Measurements from ENCODE around the gene CHIC1.
"Not testable (repeated sequence)": the region's sequence is repeated elsewhere in the genome, so short reads cannot be mapped to it uniquely, and the experiment has no call there.

CHIC1 gene

DNA sequence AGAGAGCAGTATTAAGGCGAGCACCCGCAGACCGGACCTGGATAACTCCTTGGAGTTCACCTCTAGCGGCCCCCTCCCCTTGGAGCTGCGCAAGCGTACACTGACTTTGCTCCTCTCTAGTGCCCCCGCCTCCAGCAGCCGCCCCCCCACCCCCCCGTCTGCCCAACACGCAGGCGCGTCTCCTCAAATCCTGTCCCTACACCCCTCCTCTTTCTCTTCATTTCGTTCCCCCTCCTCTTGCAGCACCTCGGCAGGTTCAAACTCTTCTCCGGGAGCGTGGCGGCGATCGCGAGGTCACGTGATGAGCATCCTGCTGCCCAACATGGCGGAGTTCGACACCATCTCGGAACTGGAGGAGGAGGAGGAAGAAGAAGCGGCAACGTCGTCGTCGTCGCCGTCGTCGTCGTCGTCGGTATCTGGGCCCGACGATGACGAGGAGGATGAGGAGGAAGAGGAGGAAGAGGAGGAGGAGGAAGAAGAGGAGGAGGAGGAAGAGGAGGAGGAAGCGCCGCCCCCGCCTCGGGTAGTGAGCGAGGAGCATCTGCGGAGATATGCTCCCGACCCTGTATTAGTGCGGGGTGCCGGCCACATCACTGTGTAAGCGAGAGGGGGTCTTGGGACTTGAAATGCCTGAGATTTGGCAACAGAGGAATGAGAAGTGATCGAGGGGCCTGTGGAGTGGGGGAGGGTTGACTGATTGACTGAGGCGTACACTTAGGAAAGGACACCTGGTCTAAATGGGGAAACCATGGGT lies at the start of gene CHIC1:
TSS of gene CHIC1 (plus strand) at position 214 of the 754 bp plus-strand sequence. CDS start at position 302, 88 bp downstream.
- in situ Hi-C loops (cut with MboI; ENCODE audit: low sequenced_read_pairs): no loop called here

DNA sequence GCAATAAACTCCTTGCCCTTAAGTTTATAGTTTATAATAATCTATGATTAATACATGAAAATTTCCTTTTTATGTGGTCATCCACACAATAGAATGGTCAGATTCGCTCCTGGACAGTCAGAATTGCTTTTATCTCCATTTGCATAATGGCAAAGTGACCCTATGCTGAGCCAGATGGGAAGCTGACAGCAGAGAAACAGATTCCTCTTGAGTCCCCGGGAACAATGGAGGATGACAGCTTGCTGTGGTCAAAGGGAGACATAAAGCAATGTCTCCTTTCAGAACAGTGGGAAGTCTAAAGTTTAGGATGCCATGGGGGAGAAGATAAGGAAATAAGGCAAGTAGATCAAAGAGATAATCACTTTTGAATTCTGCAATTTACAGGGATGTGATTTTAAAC lies 40.2 kb upstream of the CHIC1 start:
- in situ Hi-C loops (cut with MboI; ENCODE audit: low sequenced_read_pairs): not testable (repeated sequence)

DNA sequence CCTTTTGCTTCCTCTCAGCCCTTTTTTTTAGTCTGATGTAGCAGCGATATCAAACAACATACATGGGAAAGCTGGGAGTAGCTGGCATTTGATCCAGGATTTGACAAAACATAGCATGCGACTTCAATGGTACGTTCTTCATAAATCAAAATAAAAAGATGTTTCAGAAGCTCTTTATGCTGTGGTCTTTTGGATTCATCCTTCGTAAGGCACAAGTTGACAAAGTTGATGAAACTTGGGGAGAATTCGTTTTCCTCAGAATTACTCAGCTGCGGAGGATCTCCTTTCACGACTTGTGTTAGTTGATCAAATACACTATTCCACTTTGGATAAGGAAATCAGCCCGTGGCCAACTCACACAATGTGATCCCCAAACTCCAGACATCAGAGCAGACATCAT lies 38.1 kb upstream of the CHIC1 start:
- in situ Hi-C loops (cut with MboI; ENCODE audit: low sequenced_read_pairs): no loop called here

DNA sequence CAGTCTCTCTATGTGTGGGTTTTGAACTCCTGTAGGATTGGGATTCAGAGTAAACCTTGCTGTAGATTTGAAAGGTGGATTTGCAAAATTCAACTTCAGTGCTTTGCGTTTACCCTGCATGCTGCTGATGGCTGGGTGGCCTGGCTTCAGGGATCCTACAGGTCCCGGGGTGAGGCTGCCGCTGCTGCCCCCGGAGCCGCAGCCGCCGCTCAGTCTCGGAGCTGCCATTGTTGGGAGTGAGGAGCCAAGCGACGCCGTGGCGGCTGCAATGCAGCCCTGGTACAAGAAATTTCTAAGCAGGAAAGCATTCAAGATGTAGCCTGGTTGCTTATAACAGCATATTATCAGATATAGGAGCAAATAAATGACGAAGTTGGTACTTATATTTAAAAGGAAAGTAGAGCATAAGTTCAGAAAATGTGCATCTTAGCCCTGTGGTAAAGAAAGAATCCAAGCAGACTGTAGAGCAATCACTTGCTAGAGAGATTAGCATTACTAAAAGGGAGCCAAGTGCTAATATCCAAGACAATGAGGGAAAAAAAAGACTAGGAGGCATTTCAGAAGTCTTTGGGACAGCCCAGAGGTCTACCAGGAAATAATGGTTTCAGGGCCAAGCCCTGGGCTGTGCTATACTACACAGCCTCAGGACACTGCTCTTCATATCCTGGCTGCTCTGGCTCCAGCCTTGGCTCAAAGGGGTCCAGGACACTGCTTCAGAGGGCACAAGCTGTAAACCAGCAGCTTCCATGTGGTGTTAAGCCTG lies 36.9 kb upstream of the CHIC1 start:
- in situ Hi-C loops (cut with MboI; ENCODE audit: low sequenced_read_pairs): no loop called here

DNA sequence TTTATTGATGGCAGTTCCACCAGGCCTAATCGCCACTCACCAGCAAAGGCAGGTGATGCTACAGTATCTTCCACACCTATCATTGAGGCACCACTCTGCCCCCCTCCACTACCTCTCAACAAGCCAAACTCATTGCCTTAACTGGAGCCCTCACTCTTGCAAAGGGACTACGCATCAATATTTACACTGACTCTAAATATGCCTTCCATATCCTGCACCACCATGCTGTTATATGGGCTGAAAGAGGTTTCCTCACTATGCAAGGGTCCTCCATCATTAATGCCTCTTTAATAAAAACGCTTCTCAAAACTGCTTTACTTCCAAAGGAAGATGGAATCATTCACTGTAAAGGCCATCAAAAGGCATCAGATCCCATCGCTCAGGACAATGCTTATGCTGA lies 31.3 kb upstream of the CHIC1 start:
- in situ Hi-C loops (cut with MboI; ENCODE audit: low sequenced_read_pairs): not testable (repeated sequence)

DNA sequence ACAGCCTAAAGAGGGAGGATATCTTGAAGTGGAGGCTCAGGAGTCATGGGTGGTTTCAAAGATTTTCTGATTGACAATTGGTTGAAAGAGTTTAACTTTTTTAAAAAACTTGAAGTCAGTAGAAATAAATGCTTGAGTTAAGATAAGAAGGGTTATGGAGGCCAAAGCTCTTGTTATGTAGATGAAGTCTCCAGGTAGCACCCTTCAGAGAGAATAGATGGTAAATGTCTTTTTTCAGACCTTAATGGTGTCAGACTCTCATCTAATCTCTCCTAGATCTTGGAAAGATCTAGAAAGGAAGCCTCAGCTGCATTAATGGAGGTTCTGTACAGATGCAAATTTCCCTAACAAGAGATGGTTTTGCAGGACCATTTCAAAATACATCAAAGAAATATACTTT lies 6.8 kb upstream of the CHIC1 start:
- in situ Hi-C loops (cut with MboI; ENCODE audit: low sequenced_read_pairs): no loop called here

DNA sequence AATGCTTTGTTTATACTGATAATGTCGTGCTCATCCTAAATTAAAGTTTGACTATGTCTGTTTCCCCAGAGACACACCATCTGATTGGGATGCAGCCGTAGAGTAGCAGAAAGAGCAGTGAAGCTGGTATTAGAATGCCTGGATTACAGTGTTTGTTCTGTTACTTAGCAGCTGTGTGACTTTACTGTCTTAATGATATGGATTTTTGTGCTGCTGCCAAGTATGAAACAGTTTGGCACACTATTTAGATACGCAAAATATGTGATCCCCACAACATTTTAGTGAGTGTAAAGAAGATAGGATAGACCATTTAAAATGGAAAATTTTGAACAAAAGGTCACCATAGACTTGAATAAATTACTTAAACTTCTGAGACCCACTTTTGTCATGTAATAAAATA lies 1.2 kb upstream of the CHIC1 start:
- in situ Hi-C loops (cut with MboI; ENCODE audit: low sequenced_read_pairs): no loop called here

DNA sequence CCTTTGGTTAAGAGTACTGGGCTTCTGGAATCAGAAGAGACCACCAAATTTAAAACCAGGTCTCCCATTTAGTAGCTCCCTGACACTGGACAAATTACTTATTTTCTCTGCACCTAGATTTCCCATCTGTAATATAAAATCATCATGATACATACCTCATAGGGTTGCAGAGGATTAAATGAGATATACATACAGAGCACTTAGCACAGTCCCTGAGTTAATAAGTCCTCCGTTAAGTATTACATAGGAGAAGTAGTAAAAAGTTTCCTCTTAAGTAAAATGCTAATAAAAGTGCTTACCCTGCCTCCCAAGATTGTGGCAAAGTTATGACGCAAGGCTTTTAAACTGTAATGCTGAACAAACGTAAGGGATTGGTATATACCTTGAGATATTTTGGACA lies 539 bp upstream of the CHIC1 start:
- in situ Hi-C loops (cut with MboI; ENCODE audit: low sequenced_read_pairs): no loop called here

DNA sequence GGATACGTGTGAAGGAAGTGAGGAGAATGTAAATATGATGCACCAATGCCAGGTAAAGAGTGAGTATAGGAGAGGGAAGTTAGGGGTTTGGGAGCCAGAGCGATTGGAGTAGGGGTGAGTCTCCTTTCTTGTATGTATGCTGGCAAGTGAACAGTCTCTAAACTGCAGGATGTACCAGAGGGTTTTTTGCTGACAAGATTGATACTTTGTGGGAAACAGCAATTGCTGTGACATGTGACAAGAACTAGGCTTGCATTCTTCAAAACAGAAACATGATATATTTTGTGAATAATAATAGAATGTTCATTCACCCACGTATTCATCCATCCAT lies 706 bp downstream of the CHIC1 start:
- in situ Hi-C loops (cut with MboI; ENCODE audit: low sequenced_read_pairs): no loop called here

DNA sequence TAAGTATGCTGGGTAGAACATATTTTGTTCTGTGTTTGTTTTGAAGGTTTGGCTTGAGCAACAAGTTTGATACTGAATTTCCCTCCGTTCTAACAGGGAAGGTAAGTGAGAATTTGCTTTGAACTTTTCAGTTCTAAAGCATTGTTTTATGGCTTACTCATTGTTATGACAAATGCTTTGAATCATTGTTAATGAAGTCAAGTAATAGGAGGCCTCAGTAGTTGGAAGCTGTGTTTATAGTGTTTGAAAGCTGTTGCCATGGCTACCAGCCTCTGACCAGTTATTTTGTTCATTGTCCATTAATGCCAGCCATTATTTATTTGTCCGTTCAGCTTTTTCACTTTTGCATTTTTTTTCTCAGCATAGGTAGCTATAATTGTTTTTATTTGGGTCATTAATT lies 14.4 kb downstream of the CHIC1 start:
- in situ Hi-C loops (cut with MboI; ENCODE audit: low sequenced_read_pairs): no loop called here

DNA sequence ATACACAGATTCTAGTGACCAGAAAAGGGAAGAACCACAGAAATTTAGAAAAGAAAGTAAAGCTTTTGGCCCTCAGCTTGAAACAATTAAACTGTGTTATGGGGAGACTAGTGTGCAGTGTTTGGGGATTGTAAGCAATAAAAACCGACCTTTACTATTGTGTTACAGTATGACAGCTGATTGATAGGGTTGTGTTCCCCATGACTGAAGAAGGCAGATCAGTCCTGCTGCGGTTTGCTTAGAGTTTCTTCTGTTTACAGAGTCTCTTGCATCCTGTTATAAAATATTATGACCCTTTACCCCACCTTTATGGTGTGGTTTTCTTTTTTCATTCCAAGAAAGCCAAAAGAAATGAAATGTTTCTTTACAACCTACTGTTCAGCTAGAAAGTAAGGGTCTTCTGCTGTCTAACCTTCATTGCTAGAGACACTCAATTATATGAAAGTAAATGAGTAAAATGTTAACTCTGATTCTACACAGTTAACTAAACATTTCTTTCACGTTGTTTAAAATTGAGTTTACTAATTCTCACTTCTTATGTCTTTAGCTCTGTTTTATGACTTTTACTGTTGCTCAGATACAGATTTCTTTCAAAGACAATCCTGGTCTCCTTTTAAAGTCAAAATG lies 18.1 kb downstream of the CHIC1 start:
- in situ Hi-C loops (cut with MboI; ENCODE audit: low sequenced_read_pairs): no loop called here

DNA sequence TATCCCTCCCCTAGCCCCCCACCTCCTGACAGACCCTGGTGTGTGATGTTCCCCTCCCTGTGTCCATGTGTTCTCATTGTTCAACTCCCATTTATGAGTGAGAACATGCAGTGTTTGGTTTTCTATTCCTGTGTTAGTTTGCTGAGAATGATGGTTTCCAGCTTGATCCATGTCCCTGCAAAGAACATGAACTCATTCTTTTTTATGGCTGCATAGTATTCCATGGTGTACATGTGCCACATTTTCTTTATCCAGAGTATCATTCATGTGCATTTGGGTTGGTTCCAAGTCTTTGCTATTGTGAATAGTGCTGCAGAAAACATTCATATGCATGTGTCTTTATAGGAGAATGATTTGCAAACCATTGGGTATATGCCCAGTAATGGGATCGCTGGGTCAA lies 34.8 kb downstream of the CHIC1 start:
- in situ Hi-C loops (cut with MboI; ENCODE audit: low sequenced_read_pairs): not testable (repeated sequence)

DNA sequence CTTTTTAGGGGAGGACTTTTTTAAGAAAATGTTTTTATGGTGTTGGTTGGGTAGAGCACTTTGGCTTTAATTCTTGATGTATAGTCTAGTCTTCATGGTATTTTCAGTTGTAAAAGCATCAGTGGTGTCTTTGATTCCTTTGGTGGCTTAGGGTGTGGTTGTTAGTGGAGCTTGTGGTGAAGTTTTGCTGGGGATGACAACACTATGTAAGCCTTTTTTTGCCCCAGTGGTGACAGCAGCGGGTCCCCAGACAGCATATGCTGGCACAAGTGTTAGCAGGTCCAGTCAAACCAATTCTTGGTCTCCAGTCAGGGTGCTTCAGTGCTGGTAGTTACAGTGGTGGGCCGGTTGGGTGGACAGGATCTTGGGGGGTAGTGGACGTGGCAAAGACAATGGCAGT lies 52.0 kb downstream of the CHIC1 start:
- in situ Hi-C loops (cut with MboI; ENCODE audit: low sequenced_read_pairs): no loop called here

DNA sequence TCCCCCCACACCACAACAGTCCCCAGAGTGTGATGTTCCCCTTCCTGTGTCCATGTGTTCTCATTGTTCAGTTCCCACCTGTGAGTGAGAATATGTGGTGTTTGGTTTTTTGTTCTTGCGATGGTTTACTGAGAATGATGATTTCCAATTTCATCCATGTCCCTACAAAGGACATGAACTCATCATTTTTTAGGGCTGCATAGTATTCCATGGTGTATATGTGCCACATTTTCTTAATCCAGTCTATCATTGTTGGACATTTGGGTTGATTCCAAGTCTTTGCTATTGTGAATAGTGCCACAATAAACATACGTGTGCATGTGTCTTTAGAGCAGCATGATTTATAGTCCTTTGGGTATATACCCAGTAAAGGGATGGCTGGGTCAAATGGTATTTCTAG lies 78.7 kb downstream of the CHIC1 start:
- in situ Hi-C loops (cut with MboI; ENCODE audit: low sequenced_read_pairs): not testable (repeated sequence)

DNA sequence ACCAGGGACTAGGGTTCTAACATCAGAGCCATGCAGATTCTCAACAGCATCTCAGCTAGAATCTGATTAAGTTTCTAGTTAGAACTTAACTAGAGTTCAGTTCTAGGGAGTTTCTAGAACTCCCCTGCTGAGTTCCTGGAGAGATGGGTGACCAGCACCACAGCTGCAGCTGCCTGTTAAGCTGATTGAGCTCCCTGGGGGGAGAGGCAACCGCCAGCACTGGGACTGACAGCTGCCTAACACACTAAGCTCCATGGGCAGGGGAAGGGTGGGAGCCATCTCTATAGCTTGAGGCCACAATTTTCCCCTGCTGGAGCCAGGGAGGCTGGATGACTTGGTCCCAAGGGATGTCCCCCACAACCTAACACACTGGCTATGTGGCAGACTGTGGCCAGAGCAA lies 84.2 kb downstream of the CHIC1 start:
- in situ Hi-C loops (cut with MboI; ENCODE audit: low sequenced_read_pairs): no loop called here

DNA sequence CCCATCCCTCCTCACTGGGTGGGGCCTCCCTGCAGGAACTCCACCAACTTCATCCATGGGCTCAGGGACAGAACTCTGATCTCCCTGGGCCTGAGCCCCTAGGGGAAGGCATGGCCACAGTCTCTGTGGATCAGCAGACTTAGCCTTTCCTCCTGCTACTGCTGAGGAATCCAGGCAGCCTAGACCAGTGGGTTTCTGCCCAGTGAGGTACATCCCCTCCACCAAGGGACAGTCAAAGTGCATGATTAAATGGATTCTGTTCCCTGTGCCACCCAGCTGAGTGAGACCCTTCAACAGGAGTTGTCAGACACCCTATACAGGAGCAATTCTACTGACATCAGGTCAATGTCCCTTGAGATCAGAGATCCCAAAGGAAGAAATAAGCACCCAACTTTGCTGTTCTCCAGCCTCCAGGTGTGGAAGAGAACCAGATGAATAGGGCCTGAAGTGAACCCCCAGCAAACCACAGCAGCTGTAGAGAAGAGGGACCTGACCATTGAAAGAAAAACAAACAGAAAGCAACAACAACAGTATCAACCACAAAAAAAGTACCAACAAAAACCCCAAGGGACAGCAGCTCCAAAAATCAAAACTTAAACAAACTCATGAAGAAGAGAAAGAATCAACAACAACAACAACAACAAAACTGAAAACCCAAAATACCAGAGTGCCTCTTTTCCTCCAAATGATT lies 84.8 kb downstream of the CHIC1 start:
- in situ Hi-C loops (cut with MboI; ENCODE audit: low sequenced_read_pairs): no loop called here

DNA sequence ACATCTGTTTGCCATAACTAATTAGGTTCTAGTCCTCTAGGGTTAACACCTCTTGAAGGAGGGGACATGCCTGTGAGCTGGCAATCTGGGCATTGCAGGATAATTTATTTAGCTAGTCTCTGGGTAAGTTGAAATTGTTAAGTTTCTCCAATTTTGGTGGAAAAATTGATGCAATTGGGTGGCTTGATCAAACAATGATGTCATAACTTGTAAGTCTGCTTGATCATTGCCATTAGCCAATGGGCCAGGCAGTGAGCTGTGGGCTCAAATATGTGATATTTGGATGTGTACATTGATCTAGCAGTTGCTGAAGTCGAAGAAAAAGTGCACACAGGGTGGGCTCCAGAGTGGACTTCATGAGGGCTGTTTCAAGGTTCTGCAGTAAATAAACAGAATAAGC lies 98.3 kb downstream of the CHIC1 start:
- in situ Hi-C loops (cut with MboI; ENCODE audit: low sequenced_read_pairs): not testable (repeated sequence)

DNA sequence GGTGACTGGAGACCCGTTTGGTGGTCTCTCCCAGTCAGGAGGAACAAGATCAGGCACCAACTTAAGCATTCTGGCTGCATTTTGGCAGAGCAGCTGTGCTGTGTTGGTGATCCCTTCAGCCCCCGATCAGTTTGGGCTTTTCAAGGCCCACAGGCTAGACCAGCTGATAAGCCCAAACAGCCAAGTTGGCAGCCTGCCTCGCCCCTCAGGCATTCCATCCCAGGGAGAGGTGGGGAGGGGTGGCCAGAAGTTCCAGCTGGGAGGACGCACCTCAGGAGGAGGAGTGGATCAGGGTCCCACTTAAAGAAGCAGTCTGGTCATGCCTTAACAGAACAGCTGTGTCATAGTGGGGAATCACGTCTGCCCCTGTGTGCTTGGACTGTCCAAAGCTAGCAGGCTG lies 105.8 kb downstream of the CHIC1 start:
- in situ Hi-C loops (cut with MboI; ENCODE audit: low sequenced_read_pairs): no loop called here

DNA sequence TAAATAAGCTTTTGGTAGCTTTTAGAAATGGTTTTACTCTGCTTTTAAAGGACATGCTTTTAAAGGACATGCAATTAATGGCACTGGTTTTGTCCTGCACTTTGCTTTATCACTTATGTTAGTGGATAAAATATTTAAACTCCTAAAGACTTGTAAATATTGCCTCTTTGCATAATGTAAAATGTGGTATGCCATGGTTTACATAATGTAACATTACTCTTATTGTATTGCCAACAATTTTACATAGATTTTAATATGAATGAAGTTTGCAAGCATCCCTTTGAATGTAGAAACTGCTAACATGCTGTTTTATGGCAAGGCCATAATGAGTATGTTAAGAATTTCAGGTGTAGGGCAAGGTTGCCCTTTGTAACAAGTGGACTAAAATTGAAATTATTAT lies 118.4 kb downstream of the CHIC1 start:
- in situ Hi-C loops (cut with MboI; ENCODE audit: low sequenced_read_pairs): no loop called here

DNA sequence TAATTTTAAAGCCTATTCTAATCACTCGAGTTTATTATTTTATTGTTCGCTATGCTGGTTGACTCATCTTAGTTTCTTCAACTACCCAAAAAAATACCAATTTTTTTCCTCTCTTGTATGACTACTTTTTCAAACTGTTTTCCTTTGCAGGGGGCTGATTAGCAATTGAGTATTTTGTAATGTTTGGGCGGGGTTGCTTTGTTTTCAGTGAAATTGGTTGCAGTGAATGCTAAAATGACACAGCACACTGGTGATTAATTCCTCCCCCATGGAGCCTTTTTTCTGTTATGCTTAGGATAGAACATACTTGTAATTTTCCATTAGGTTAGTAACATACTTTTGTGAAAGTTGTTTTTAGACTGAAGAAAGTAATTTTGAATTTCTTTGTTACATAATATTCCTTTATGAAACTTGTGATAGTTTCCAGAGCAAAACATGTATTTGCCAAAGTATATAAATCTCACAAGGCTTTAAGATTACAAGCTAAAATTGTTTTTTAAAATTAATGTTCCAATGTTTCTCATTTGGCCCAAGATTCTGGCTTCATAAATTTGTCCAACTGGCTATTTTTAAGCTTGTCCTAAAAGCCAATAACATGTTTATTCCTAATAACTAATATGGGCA lies 120.4 kb downstream of the CHIC1 start:
- in situ Hi-C loops (cut with MboI; ENCODE audit: low sequenced_read_pairs): no loop called here

DNA sequence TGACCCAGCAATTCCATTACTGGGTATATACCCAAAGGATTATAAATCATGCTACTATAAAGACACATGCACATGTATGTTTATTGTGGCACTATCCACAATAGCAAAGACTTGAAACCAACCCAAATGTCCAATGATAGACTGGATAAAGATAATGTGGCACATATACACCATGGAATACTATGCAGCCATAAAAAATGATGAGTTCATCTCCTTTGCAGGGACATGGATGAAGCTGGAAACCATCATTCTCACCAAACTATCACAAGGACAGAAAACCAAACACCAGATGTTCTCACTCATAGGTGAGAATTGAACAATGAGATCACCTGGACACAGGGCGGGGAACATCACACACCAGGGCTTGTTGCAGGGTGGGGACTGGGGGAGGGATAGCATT lies 144.0 kb downstream of the CHIC1 start:
- in situ Hi-C loops (cut with MboI; ENCODE audit: low sequenced_read_pairs): not testable (repeated sequence)
